Germinal center (tissue), 1 donor: Measurements from ENCODE around the gene PPP1R12B.
"Not testable (repeated sequence)": the region's sequence is repeated elsewhere in the genome, so short reads cannot be mapped to it uniquely, and the experiment has no call there.

Experiments used
- DNase-seq: peaks from one replicate; pipeline ENCODE4 v3.0.0; 2012; ENCODE audit warnings: mixed read lengths, low spot score

PPP1R12B gene

GRCh38 chr1:202584707-202585589 is 236.4 kb downstream of the PPP1R12B start:
- no peak for DNase-seq

- DNase-seq = no peak
Observed at GRCh38 chr1:202585590-202585933, 237.1 kb downstream of the PPP1R12B start.

GRCh38 chr1:202586018-202586821 is 237.7 kb downstream of the PPP1R12B start:
- DNase-seq = no peak

GRCh38 chr1:202586871-202587270 is 238.4 kb downstream of the PPP1R12B start:
- no peak for DNase-seq

- no peak for DNase-seq
Observed at GRCh38 chr1:202587859-202588485, 239.5 kb downstream of the PPP1R12B start.

- DNase-seq = no peak
Observed at GRCh38 chr1:202588503-202589189, 240.1 kb downstream of the PPP1R12B start.

- DNase-seq = peak; percentile 26
Observed at GRCh38 chr1:202589190-202589930, 240.9 kb downstream of the PPP1R12B start.

GRCh38 chr1:202590126-202590525 is 241.6 kb downstream of the PPP1R12B start:
- no peak for DNase-seq

- no peak for DNase-seq
Observed at GRCh38 chr1:202590975-202591411, 242.5 kb downstream of the PPP1R12B start.

GRCh38 chr1:202591515-202591914 is 243.0 kb downstream of the PPP1R12B start:
- DNase-seq = no peak

- no peak for DNase-seq
Observed at GRCh38 chr1:202592146-202592545, 243.6 kb downstream of the PPP1R12B start.

- DNase-seq = no peak
Observed at GRCh38 chr1:202593845-202594244, 245.3 kb downstream of the PPP1R12B start.

- no peak for DNase-seq
Observed at GRCh38 chr1:202596638-202597037, 248.1 kb downstream of the PPP1R12B start.

- no peak for DNase-seq
Observed at GRCh38 chr1:202597090-202597761, 248.7 kb downstream of the PPP1R12B start.

- DNase-seq = peak; percentile 57
Observed at GRCh38 chr1:202599669-202600431, 251.4 kb downstream of the PPP1R12B start.

- DNase-seq = no peak
Observed at GRCh38 chr1:202600432-202601041, 252.0 kb downstream of the PPP1R12B start.

- DNase-seq = no peak
Observed at GRCh38 chr1:202603435-202603834, 254.9 kb downstream of the PPP1R12B start.

GRCh38 chr1:202605515-202605914 is 257.0 kb downstream of the PPP1R12B start:
- no peak for DNase-seq

- not testable (repeated sequence) for DNase-seq
Observed at GRCh38 chr1:202612036-202612435, 263.5 kb downstream of the PPP1R12B start.
